A172 (cell line): Measurements from ENCODE around the gene FARS2. TPM values are rescaled to one million over a fixed set of nuclear protein-coding genes. Genes with fewer than 3 reads are reported as not detected.

Experiments used
- DNase-seq: peaks from one replicate; pipeline ENCODE4 v3.0.0-alpha.2; 2015; ENCODE audit warnings: low spot score
- total RNA-seq: library from RNA; depleted of rRNA; stranded (reverse); fragments of >200 nt; shearing (Covaris generic); gene quantifications from 2 replicates; pipeline ENCODE4 v1.2.3, GENCODE V29; 2014

The FARS2 gene
- total RNA-seq, 1 experiment from 2014 or later: 12.5 TPM

GRCh38 chr6:5580736-5581581 is 319.6 kb downstream of the FARS2 start:
- no peak for DNase-seq

- DNase-seq: no peak
Measured at GRCh38 chr6:5582762-5583161, 321.4 kb downstream of the FARS2 start.

GRCh38 chr6:5583528-5583927 is 322.2 kb downstream of the FARS2 start:
- DNase-seq: no peak

- DNase-seq: peak; percentile 8
Measured at GRCh38 chr6:5584078-5584482, 322.8 kb downstream of the FARS2 start.

- no peak for DNase-seq
Measured at GRCh38 chr6:5587648-5588047, 326.3 kb downstream of the FARS2 start.

- no peak for DNase-seq
Measured at GRCh38 chr6:5589422-5590141, 328.3 kb downstream of the FARS2 start.

- no peak for DNase-seq
Measured at GRCh38 chr6:5590187-5590586, 328.9 kb downstream of the FARS2 start.

GRCh38 chr6:5592886-5593519 is 331.7 kb downstream of the FARS2 start:
- DNase-seq: no peak

- DNase-seq: no peak
Measured at GRCh38 chr6:5595184-5595583, 333.9 kb downstream of the FARS2 start.

GRCh38 chr6:5597413-5597812 is 336.1 kb downstream of the FARS2 start:
- no peak for DNase-seq

- no peak for DNase-seq
Measured at GRCh38 chr6:5598123-5598522, 336.8 kb downstream of the FARS2 start.

GRCh38 chr6:5599127-5599526 is 337.8 kb downstream of the FARS2 start:
- no peak for DNase-seq

- DNase-seq: no peak
Measured at GRCh38 chr6:5605937-5606336, 344.6 kb downstream of the FARS2 start.

- no peak for DNase-seq
Measured at GRCh38 chr6:5606546-5606945, 345.2 kb downstream of the FARS2 start.

- no peak for DNase-seq
Measured at GRCh38 chr6:5610640-5611039, 349.3 kb downstream of the FARS2 start.

GRCh38 chr6:5617179-5617578 is 355.9 kb downstream of the FARS2 start:
- no peak for DNase-seq

- no peak for DNase-seq
Measured at GRCh38 chr6:5619249-5619648, 357.9 kb downstream of the FARS2 start.

- DNase-seq: no peak
Measured at GRCh38 chr6:5622276-5623005, 361.1 kb downstream of the FARS2 start.

- DNase-seq: no peak
Measured at GRCh38 chr6:5623769-5624168, 362.5 kb downstream of the FARS2 start.

- no peak for DNase-seq
Measured at GRCh38 chr6:5624256-5624655, 362.9 kb downstream of the FARS2 start.

GRCh38 chr6:5626727-5627426 is 365.6 kb downstream of the FARS2 start:
- no peak for DNase-seq
